GM12892 (cell line): ENCODE measurements around the gene C8B.

Source experiments
- POLR2A ChIP-seq: IDR thresholded peaks from 2 replicates; pipeline ENCODE4 v1.6.1; 2011; ENCODE audit warnings: low read depth, low read length, control low read depth
- POLR2AphosphoS5 ChIP-seq: IDR thresholded peaks from 2 replicates; pipeline ENCODE4 v1.6.1; 2011; ENCODE audit warnings: low read depth, low read length, control low read depth
- TAF1 ChIP-seq: IDR thresholded peaks from 2 replicates; pipeline ENCODE4 v1.6.1; 2011; ENCODE audit warnings: low read depth, mild to moderate bottlenecking, control low read depth, low read length, borderline replicate concordance

GRCh38 chr1:56986397-56986796 lies 20.6 kb upstream of the C8B start:
- TF ChIP-seq POLR2A (no peak), POLR2AphosphoS5 (no peak), TAF1 (no peak)
